ENCODE measurements around the gene DCUN1D3. TPM values are rescaled to one million over a fixed set of nuclear protein-coding genes. Genes with fewer than 3 reads are reported as not detected.

Gene DCUN1D3
- total and polyA plus RNA-seq, 2 donors (not counting 3 experiments of a cell fraction or from before 2014, with no cell fraction given), result 10.4 to 35.0 TPM

DNA sequence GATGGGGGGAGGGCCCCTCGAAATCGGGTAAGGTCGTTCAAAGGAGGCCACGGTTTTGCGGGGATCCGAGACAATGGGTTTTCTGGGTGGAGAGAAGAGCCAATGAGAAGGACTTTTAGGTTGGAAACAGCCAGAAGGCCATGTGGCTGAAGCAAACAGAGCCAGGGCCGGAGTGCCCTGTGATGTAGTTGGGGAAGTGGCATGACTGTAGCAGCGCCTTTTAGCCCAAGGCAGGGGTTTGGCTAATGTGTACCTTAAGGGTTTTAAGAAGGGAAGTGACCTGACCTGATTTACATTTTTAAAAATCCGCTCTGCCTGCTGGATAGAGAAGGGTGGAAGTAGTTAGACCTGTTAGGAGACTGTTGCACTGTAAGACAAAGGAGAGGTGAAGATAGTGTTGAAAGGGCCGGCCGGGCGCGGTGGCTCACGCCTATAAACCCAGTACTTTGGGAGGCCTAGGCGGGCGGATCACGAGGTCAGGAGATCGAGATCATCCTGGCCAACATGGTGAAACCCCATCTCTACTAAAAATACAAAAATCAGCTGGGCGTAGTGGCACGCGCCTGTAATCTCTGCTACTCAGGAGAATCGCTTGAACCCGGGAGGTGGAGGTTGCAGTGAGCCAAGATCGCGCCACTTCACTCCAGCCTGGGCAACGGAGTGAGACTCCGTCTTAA lies 1.4 kb upstream of the DCUN1D3 start:
- Histone ChIP-seq H4K20me1 (replicated peaks; ENCODE audit: control insufficient read depth, extremely low read depth, insufficient read depth, low read length) (no peaks in the 10 kb centered on the region), H3K9me3 (replicated peaks; ENCODE audit: control insufficient read depth, insufficient read depth, low read length) (no peaks in the 10 kb centered on the region), H3K4me3 (replicated peaks in 1 of 3; ENCODE audit: insufficient read depth in 1 of 3, low read depth in 1 of 3, low read length in 3 of 3) (peak overlapping the region; percentile 26 to 79 (median 76)), H3K9me1 (replicated peaks; ENCODE audit: control insufficient read depth, extremely low read depth, insufficient read depth, low read length) (no peaks in the 10 kb centered on the region), H2AFZ (ENCODE audit: low read depth, low read length) (no peak overlapping the region), H3K36me3 (ENCODE audit: control insufficient read depth in 2 of 2, extremely low read depth in 1 of 2, insufficient read depth in 2 of 2, low read length in 2 of 2) (peaks cover 0 to 4% of the 10 kb centered on the region in 2 experiments), H3K9ac (replicated peaks; ENCODE audit: extremely low read depth, insufficient read depth, low read length) (peak overlapping the region; percentile 95), H3K27ac (ENCODE audit: insufficient read depth, low read depth, low read length) (peak overlapping the region; percentile 100), H3K4me1 (ENCODE audit: control insufficient read depth, extremely low read depth, insufficient read depth, low read length) (peaks cover 69% of the 10 kb centered on the region), H3K79me2 (ENCODE audit: control insufficient read depth, insufficient read depth, low read length) (peaks cover 53% of the 10 kb centered on the region), H3K4me2 (ENCODE audit: insufficient read depth, low read length) (peak overlapping the region; percentile 86), H3K27me3 (ENCODE audit: control insufficient read depth in 2 of 2, insufficient read depth in 2 of 2, low read length in 2 of 2) (no peaks in the 10 kb centered on the region)
- TF ChIP-seq FOS (IDR thresholded peaks at IDR 0.05; ENCODE audit: borderline replicate concordance, insufficient read depth, low read length) (no peak), JUN (IDR thresholded peaks at IDR 0.05; ENCODE audit: borderline replicate concordance, insufficient read depth, insufficient read length, low read depth) (no peak), MYC (IDR thresholded peaks at IDR 0.05; ENCODE audit: low read depth, low read length) (peak; percentile 22), EZH2 (IDR thresholded peaks at IDR 0.05; ENCODE audit: borderline replicate concordance, low read depth, low read length, severe bottlenecking) (no peak), POLR2AphosphoS5 (IDR thresholded peaks at IDR 0.05; ENCODE audit: insufficient read depth, low read depth, low read length) (no peak), CTCF (IDR thresholded peaks at IDR 0.05; ENCODE audit: extremely low read depth in 1 of 2, insufficient read depth in 1 of 2, low read depth in 1 of 2, low read length in 2 of 2) (no peak), POLR2A (IDR thresholded peaks at IDR 0.05; ENCODE audit: low read depth, low read length) (no peak), GATA2 (IDR thresholded peaks at IDR 0.05; ENCODE audit: insufficient read depth, insufficient read length, low read depth, low read length) (no peak)
- TF ChIP-seq, protein P1, sequence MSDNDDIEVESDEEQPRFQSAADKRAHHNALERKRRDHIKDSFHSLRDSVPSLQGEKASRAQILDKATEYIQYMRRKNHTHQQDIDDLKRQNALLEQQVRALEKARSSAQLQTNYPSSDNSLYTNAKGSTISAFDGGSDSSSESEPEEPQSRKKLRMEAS (IDR thresholded peaks at IDR 0.05; ENCODE audit: insufficient read depth, insufficient read length), result peak; percentile 35
- DNase-seq (ENCODE audit: low read depth, low spot score), result peak; percentile 72
- BruUV-seq (replicated peaks), result no TSS peak
- dilution Hi-C loops (cut with MboI; ENCODE audit: extremely low pct_ligation_motif_present, low sequenced_read_pairs) (no loop called here), intact Hi-C loops (cut with micrococcal nuclease) (loop anchor here (2.0 to 5.0 kb wide), 5 partner anchors 94 to 1291 kb away; partner anchors contain the start of genes ERI2, REXO5 and THUMPD1)
- ChIA-PET POLR2A (interaction anchor here (0.8 kb wide), 1 partner anchor 10 kb away, joined by 3 read pairs; no protein-coding TSS in a partner anchor), CTCF (interaction anchor here (1.1 kb wide), 1 partner anchor 42 kb away, joined by 3 read pairs; no protein-coding TSS in a partner anchor)
- no peak for FAIRE-seq

Measured in endothelial cell of umbilical vein (primary cell).